Prostate gland (tissue), 2 donors: ENCODE measurements around the gene COL1A2.

Experiments
- CTCF ChIP-seq, 4 experiments: fragments of 200-600 bp in 2 of 4; fragments of 450-650 bp in 2 of 4; sonication (generic) in 2 of 4; IDR thresholded peaks; 1 replicate in 3 of 4; 2 replicates in 1 of 4; pipeline ENCODE4 v1.5.1; 2016 to 2019; ENCODE audit warnings: antibody characterized with exemption in 4 of 4, mild to moderate bottlenecking in 2 of 4, moderate library complexity in 2 of 4
- POLR2A ChIP-seq: fragments of 450-650 bp; IDR thresholded peaks from one replicate; pipeline ENCODE4 v1.6.1; 2016; ENCODE audit warnings: antibody characterized with exemption, mild to moderate bottlenecking
- POLR2AphosphoS5 ChIP-seq: sonication (generic); formaldehyde crosslinking; IDR thresholded peaks from one replicate; pipeline ENCODE4 v1.6.1; 2017; ENCODE audit warnings: antibody characterized with exemption

GRCh38 chr7:94374721-94375566 lies 19.8 kb upstream of the COL1A2 start:
- TF ChIP-seq CTCF (IDR thresholded peaks at IDR 0.05) (no peak), POLR2AphosphoS5 (peak; percentile 13), POLR2A (no peak)
